ENCODE measurements around the gene TEKTIP1. TPM values are rescaled to one million over a fixed set of nuclear protein-coding genes. Genes with fewer than 3 reads are reported as not detected.

TEKTIP1 gene
- total and polyA plus RNA-seq, 2 donors (not counting 1 experiment from before 2014, with no cell fraction given) = 6.3 to 17.3 TPM

DNA sequence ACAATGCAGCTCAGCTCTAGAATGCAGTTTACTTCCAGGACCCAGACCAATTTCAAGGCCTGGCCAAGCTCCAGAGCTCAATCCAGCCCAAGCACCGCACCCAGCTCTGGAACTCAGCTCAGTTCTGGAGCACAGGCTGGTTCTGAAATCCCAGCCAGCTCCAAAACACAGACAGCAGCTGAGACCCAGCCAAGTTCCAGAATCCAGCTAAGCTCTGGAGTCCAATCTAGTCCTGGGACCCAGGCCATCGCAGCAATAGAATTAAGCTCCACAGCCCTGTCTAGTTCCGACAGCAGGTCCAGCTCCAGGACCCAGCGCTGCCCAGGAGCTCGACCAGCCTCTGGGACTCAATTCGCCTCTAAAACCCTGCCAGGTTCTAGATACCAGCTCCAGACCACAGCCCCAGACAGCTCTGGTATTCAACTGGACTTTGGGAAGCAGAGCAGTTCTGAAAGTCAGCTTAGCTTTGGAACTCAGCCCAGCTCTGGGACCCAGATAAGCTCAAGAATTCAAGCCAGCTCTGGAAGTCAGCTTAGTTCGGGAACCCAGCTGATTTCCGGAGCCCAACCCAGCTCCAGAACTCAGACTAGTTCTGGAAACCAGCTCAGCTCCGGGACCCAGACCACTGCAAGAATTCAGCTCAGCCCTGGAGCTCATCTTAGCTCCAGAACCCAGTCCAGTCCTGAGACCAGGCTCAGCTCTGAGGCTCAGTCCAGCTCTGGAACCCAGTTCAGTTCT is 53.1 kb downstream of the TEKTIP1 start:
- intact Hi-C loops (cut with micrococcal nuclease) = no loop called here
- Histone ChIP-seq H3K27ac (ENCODE audit: low read length in 2 of 2) (no peak overlapping the region), H2AFZ (ENCODE audit: insufficient read depth, low read depth, low read length, poor library complexity, severe bottlenecking) (no peak overlapping the region), H4K20me1 (ENCODE audit: control insufficient read depth, insufficient read depth, low read length, poor library complexity, severe bottlenecking) (no peaks in the 10 kb centered on the region), H3K9ac (ENCODE audit: low read length) (no peak overlapping the region), H3K27me3 (replicated peaks in 1 of 4; ENCODE audit: control extremely low read depth in 1 of 4, control insufficient read depth in 3 of 4, insufficient read depth in 4 of 4, low read length in 3 of 4) (no peaks in the 10 kb centered on the region), H3K9me3 (ENCODE audit: control extremely low read depth in 1 of 3, control insufficient read depth in 2 of 3, insufficient read depth in 1 of 3, low read length in 2 of 3) (peaks cover 0 to 17% (median 0%) of the 10 kb centered on the region in 3 donors), H3K4me3 (ENCODE audit: control extremely low read depth in 1 of 5, extremely low read depth in 1 of 5, insufficient read depth in 1 of 5, low read depth in 2 of 5, low read length in 4 of 5) (no peak overlapping the region), H3K36me3 (replicated peaks in 1 of 2; ENCODE audit: control extremely low read depth in 1 of 2, control insufficient read depth in 1 of 2, extremely low read depth in 1 of 2, insufficient read depth in 2 of 2, low read length in 1 of 2) (no peaks in the 10 kb centered on the region), H3K4me2 (replicated peaks; ENCODE audit: low read depth, low read length, poor library complexity, severe bottlenecking) (no peak overlapping the region), H3K79me2 (ENCODE audit: control insufficient read depth, insufficient read depth, low read length) (no peaks in the 10 kb centered on the region), H3K4me1 (ENCODE audit: control insufficient read depth in 2 of 2, insufficient read depth in 2 of 2, low read length in 2 of 2) (no peaks in the 10 kb centered on the region)
- ChIA-PET POLR2A (no interaction called here), CTCF (interaction anchor here (0.6 to 2.6 kb wide), 8 partner anchors 10 to 640 kb away, joined by 3 to 9 read pairs (median 4); no protein-coding TSS in a partner anchor)
- Mint-ChIP-seq H3K9me3 (ENCODE audit: insufficient read depth) (no peaks in the 10 kb centered on the region), H3K4me1 (no peaks in the 10 kb centered on the region), H3K4me3 (no peak overlapping the region), H3K27ac (no peak overlapping the region), H3K27me3 (no peaks in the 10 kb centered on the region)
- WGBS (ENCODE audit: insufficient coverage) = 96% methylated on average over 9 of the region's 9 CpGs
- TF ChIP-seq EZH2 (IDR thresholded peaks at IDR 0.05; ENCODE audit: borderline replicate concordance, insufficient read depth, low read depth, low read length, poor library complexity, severe bottlenecking) (no peak), CTCF (IDR thresholded peaks at IDR 0.05) (no peak)
- ATAC-seq (ENCODE audit: low read depth) = no peak
- no peak for DNase-seq

DNA sequence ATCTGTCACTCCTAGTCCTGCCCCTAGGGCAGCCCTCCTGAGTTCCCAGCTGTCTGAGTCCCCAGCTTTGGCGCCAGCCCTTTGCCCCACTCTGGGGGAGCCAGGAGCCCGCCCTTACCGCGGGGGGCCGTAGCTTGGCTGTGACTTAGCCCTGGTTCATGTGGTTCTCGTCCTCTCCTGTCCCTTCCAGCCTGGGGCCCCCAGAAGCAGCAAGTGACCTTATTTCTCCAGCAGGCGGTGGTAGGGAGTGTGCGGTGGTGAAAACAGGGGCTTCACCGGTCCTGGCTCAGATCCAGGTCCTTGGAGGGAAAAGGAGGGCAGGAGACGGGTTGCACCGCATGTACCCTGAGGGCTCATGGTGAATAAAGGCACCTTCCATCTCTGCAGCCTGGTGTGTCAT is 54.2 kb downstream of the TEKTIP1 start:
- no peaks in the 10 kb centered on the region for H3K36me3 ChIP-seq (replicated peaks in 1 of 2; ENCODE audit: control extremely low read depth in 1 of 2, control insufficient read depth in 1 of 2, extremely low read depth in 1 of 2, insufficient read depth in 2 of 2, low read length in 1 of 2)
- no peak for TF ChIP-seq EZH2 (IDR thresholded peaks at IDR 0.05; ENCODE audit: borderline replicate concordance, insufficient read depth, low read depth, low read length, poor library complexity, severe bottlenecking)
- no peak for TF ChIP-seq CTCF (IDR thresholded peaks at IDR 0.05)
- H3K4me1 ChIP-seq (ENCODE audit: control insufficient read depth in 2 of 2, insufficient read depth in 2 of 2, low read length in 2 of 2) = no peaks in the 10 kb centered on the region
- no peak overlapping the region for H3K27ac ChIP-seq (ENCODE audit: low read length in 2 of 2)
- no peaks in the 10 kb centered on the region for H3K79me2 ChIP-seq (ENCODE audit: control insufficient read depth, insufficient read depth, low read length)
- DNase-seq = no peak
- H4K20me1 ChIP-seq (ENCODE audit: control insufficient read depth, insufficient read depth, low read length, poor library complexity, severe bottlenecking) = no peaks in the 10 kb centered on the region
- no peaks in the 10 kb centered on the region for H3K27me3 Mint-ChIP-seq
- H3K4me3 Mint-ChIP-seq = no peak overlapping the region
- H3K9me3 ChIP-seq (ENCODE audit: control extremely low read depth in 1 of 3, control insufficient read depth in 2 of 3, insufficient read depth in 1 of 3, low read length in 2 of 3) = peaks cover 0 to 17% (median 0%) of the 10 kb centered on the region in 3 donors
- H3K27ac Mint-ChIP-seq = no peak overlapping the region
- no peak overlapping the region for H3K9ac ChIP-seq (ENCODE audit: low read length)
- ATAC-seq (ENCODE audit: low read depth) = no peak
- no peaks in the 10 kb centered on the region for H3K9me3 Mint-ChIP-seq (ENCODE audit: insufficient read depth)
- intact Hi-C loops (cut with micrococcal nuclease) = no loop called here
- H3K4me1 Mint-ChIP-seq = no peaks in the 10 kb centered on the region
- WGBS (ENCODE audit: insufficient coverage) = 92% methylated on average over 10 of the region's 11 CpGs
- no peak overlapping the region for H2AFZ ChIP-seq (ENCODE audit: insufficient read depth, low read depth, low read length, poor library complexity, severe bottlenecking)
- no peak overlapping the region for H3K4me3 ChIP-seq (ENCODE audit: control extremely low read depth in 1 of 5, extremely low read depth in 1 of 5, insufficient read depth in 1 of 5, low read depth in 2 of 5, low read length in 4 of 5)
- H3K27me3 ChIP-seq (replicated peaks in 1 of 4; ENCODE audit: control extremely low read depth in 1 of 4, control insufficient read depth in 3 of 4, insufficient read depth in 4 of 4, low read length in 3 of 4) = no peaks in the 10 kb centered on the region
- CTCF ChIA-PET = no interaction called here
- POLR2A ChIA-PET = no interaction called here
- no peak overlapping the region for H3K4me2 ChIP-seq (replicated peaks; ENCODE audit: low read depth, low read length, poor library complexity, severe bottlenecking)

Measured in B cell (primary cell).